C4-2B (cell line): Measurements from ENCODE around the gene MICAL2.
"Not testable (repeated sequence)": the region's sequence is repeated elsewhere in the genome, so short reads cannot be mapped to it uniquely, and the experiment has no call there.

Experiments
- H3K27ac ChIP-seq: fragments of 450-650 bp; 2 replicates; pipeline ENCODE4 v1.5.1; 2017
- CTCF ChIP-seq: fragments of 450-650 bp; conservative IDR thresholded peaks from 2 replicates; pipeline ENCODE4 v1.5.1; 2017; ENCODE audit warnings: mild to moderate bottlenecking
- ZFX ChIP-seq: fragments of 450-650 bp; IDR thresholded peaks from 2 replicates; pipeline ENCODE4 v1.6.1; 2017

MICAL2 gene

GRCh38 chr11:12144330-12145174, 34.2 kb downstream of the MICAL2 start:
- TF ChIP-seq CTCF, result no peak
- TF ChIP-seq ZFX, result no peak
- no peak overlapping the region for H3K27ac ChIP-seq

DNA sequence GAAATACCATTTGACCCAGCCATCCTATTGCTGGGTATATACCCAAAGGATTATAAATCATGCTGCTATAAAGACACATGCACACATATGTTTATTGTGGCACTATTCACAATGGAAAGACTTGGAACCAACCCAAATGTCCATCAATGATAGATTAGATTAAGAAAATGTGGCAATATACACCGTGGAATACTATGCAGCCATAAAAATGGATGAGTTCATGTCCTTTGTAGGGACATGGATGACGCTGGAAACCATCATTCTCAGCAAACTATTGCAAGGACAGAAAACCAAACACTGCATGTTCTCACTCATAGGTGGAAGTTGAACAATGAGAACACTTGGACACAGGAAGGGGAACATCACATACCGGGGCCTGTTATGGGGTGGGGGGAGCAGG, 36.3 kb downstream of the MICAL2 start:
- H3K27ac ChIP-seq, result not testable (repeated sequence)

DNA sequence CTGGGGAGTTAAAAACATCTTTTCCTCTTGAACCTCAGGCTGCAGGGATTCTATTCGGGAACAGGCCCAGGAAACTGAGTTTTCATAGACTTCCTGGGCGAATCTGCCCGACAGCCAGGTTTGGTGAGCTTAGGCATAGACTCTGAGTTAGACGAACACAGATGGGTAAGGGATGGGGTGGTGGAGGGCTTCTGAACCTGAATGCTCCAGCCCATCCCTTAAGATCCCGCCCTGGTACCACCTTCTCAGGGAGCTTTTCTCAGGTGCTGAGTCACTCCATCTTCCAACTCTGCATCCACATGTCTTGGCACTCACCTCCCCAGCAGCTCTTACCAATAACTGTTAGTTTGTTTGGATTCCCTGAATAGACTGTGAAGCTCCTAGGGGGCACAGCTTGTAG, 37.4 kb downstream of the MICAL2 start:
- TF ChIP-seq CTCF (no peak), ZFX (no peak)

DNA sequence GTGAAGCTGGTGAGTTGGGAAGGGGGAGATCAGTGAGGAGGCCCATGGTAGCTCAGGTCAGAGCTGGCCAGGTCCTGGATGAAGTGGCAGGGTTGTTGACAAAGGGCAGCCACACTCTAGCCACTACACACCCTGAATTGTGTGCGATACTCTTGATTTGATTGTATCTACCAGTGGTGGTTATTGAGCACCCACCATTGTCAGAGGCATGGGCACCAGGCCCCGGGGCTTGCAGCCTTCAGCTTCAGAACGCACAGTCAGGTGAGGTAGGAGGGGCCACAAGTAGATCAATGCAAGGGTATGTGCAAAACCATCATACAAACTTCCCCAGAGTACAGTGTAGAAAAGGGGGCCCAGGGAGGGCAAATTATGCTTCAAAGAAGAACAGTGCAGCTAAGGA, 38.1 kb downstream of the MICAL2 start:
- no peak overlapping the region for H3K27ac ChIP-seq
- TF ChIP-seq ZFX (no peak), CTCF (no peak)

More for the DNA sequence above, 37.4 kb downstream of the MICAL2 start:
- no peak overlapping the region for H3K27ac ChIP-seq

DNA sequence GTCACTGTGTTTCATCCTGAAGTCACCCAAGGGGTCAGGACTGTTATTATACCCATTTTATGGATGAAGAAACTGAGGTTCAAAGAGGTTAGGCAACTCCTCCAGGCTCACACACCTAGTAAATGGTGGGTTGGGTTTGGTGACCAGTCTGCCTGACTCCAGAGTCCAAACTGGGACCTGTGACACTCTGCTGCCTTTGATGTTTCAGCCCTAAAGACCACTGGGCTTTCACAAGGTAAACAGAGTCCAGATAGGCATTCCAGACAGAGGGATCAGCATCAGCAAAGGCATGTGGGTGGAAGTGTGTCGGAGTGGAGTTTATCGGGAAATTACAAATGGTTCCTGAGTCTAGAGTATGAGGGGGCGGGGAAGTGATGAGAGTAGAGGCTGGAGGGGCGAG, 38.5 kb downstream of the MICAL2 start:
- TF ChIP-seq ZFX (no peak), CTCF (no peak)
- no peak overlapping the region for H3K27ac ChIP-seq

DNA sequence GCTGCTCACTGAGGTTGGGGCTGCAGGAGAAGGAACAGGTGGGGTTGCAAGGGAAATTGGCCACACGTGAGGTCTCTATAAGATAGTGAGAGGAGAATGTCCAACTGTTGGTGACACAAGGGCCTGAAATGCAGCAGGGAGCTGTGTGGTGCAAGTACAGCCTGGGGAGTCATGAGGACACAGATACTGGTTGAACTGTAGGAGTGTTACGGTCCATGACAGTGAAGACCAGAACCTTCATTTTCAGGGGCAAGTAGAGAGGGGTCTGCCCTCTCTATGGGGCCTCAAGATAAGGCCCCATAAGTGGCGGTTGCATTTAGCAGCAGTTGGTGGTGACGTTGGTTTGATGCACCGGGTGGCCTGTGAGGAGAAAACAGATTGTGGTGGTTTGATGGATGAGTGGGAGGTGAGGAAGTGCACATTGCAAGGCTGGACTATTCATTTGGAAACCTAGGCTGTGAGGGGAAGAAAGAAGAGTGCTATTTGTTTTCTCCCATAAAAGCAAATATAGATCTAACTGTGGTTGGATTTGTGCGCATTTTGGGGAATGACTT, 39.4 kb downstream of the MICAL2 start:
- no peak for TF ChIP-seq ZFX
- TF ChIP-seq CTCF, result no peak
- no peak overlapping the region for H3K27ac ChIP-seq

GRCh38 chr11:12150831-12151382, 40.5 kb downstream of the MICAL2 start:
- no peak overlapping the region for H3K27ac ChIP-seq

More at GRCh38 chr11:12150831-12151382, 40.5 kb downstream of the MICAL2 start:
- TF ChIP-seq CTCF (no peak), ZFX (no peak)
